ENCODE results near the gene KCNE3.

- no peak for TF ChIP-seq SUZ12 (IDR thresholded peaks at IDR 0.05; ENCODE audit: unreplicated experiment)
- TF ChIP-seq KDM1A (IDR thresholded peaks at IDR 0.05; ENCODE audit: borderline replicate concordance), result no peak
- TF ChIP-seq MYC (IDR thresholded peaks at IDR 0.05; ENCODE audit: insufficient read depth, insufficient read length, insufficient replicate concordance, low read length, severe bottlenecking), result no peak
- no peak for TF ChIP-seq POLR2AphosphoS5 (IDR thresholded peaks at IDR 0.05; ENCODE audit: low read length)
- no peak for TF ChIP-seq NRF1 (conservative IDR thresholded peaks at IDR 0.05; ENCODE audit: low read depth, low read length)
- no peak for TF ChIP-seq TCF7 (IDR thresholded peaks at IDR 0.05; ENCODE audit: borderline replicate concordance)
- no peak for TF ChIP-seq CTCF (IDR thresholded peaks at IDR 0.05 in 2 of 3, conservative IDR thresholded peaks at IDR 0.05 in 1 of 3; ENCODE audit: control insufficient read depth in 2 of 3, extremely low read depth in 1 of 3, insufficient read depth in 1 of 3, low read depth in 3 of 3, low read length in 3 of 3)
- no peak for TF ChIP-seq POLR2A (IDR thresholded peaks at IDR 0.05; ENCODE audit: low read depth, low read length)
- TF ChIP-seq EGR1 (IDR thresholded peaks at IDR 0.05; ENCODE audit: borderline replicate concordance in 1 of 2, low read depth in 2 of 2, low read length in 2 of 2), result no peak
- no peak for TF ChIP-seq BCL11A (IDR thresholded peaks at IDR 0.05; ENCODE audit: low read depth, low read length)
- TF ChIP-seq EP300 (IDR thresholded peaks at IDR 0.05; ENCODE audit: borderline replicate concordance in 1 of 2, control insufficient read depth in 1 of 2, low read depth in 2 of 2, low read length in 2 of 2), result no peak
- TF ChIP-seq CEBPB (IDR thresholded peaks at IDR 0.05; ENCODE audit: borderline replicate concordance in 1 of 2, low read depth in 2 of 2, low read length in 2 of 2), result no peak
- no peak for TF ChIP-seq HDGF (IDR thresholded peaks at IDR 0.05)
Measured at GRCh38 chr11:74492084-74492483, 24.7 kb upstream of the KCNE3 start.
